ENCODE data around the gene FBXW5. TPM values are rescaled to one million over a fixed set of nuclear protein-coding genes. Genes with fewer than 3 reads are reported as not detected.
A peak's percentile ranks its signal among the peaks of the same experiment; 100 is the strongest.

The FBXW5 gene
- total RNA-seq, 1 experiment from 2014 or later: 72.6 TPM

DNA sequence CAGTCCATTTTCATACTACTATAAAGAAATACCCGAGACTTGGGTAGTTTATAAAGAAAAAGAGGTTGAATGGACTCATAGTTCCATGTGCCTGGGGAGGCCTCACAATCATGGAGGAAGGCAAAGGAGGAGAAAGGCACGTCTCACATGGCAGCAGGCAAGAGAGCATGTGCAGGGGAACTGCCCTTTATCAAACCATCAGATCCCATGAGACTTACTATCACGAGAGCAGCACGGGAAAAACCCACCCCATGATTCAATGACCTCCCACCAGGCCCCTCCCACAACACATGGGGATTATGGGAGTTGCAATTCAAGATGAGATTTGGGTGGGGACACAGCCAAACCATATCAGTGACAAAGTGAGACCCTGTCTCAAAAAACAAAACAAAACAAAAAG lies 38.3 kb downstream of the FBXW5 start:
- ATAC-seq (no peak), DNase-seq (ENCODE audit: low read depth, low spot score) (no peak)
- H3K9me3 ChIP-seq (ENCODE audit: control insufficient read depth, insufficient read depth, low read depth, low read length): no peaks in the 10 kb centered on the region
- peaks cover 21% of the 10 kb centered on the region for H3K4me1 ChIP-seq (ENCODE audit: control insufficient read depth, insufficient read depth, low read length)
- CTCF ChIA-PET: no interaction called here
- peak overlapping the region; percentile 51 for H3K27ac ChIP-seq (ENCODE audit: low read length)
- POLR2A ChIA-PET: no interaction called here
- in situ Hi-C loops (cut with HindIII; ENCODE audit: low pct_unique_long_range_greater_than_20kb, low sequenced_read_pairs) (no loop called here), intact Hi-C loops (cut with micrococcal nuclease; ENCODE audit: unreplicated experiment) (no loop called here)
- H3K27me3 ChIP-seq (ENCODE audit: control insufficient read depth, insufficient read depth, low read length): no peaks in the 10 kb centered on the region
- no peak overlapping the region for H3K4me3 ChIP-seq (ENCODE audit: low read depth in 2 of 2, low read length in 2 of 2)
- peaks cover 7% of the 10 kb centered on the region; the same call in 1 of the 2 replicates for H3K36me3 ChIP-seq (ENCODE audit: control insufficient read depth, insufficient read depth, low read length)
- TF ChIP-seq TCF7L2 (IDR thresholded peaks at IDR 0.05; ENCODE audit: low read depth, low read length): no peak
- TF ChIP-seq, protein P1, sequence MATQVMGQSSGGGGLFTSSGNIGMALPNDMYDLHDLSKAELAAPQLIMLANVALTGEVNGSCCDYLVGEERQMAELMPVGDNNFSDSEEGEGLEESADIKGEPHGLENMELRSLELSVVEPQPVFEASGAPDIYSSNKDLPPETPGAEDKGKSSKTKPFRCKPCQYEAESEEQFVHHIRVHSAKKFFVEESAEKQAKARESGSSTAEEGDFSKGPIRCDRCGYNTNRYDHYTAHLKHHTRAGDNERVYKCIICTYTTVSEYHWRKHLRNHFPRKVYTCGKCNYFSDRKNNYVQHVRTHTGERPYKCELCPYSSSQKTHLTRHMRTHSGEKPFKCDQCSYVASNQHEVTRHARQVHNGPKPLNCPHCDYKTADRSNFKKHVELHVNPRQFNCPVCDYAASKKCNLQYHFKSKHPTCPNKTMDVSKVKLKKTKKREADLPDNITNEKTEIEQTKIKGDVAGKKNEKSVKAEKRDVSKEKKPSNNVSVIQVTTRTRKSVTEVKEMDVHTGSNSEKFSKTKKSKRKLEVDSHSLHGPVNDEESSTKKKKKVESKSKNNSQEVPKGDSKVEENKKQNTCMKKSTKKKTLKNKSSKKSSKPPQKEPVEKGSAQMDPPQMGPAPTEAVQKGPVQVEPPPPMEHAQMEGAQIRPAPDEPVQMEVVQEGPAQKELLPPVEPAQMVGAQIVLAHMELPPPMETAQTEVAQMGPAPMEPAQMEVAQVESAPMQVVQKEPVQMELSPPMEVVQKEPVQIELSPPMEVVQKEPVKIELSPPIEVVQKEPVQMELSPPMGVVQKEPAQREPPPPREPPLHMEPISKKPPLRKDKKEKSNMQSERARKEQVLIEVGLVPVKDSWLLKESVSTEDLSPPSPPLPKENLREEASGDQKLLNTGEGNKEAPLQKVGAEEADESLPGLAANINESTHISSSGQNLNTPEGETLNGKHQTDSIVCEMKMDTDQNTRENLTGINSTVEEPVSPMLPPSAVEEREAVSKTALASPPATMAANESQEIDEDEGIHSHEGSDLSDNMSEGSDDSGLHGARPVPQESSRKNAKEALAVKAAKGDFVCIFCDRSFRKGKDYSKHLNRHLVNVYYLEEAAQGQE (IDR thresholded peaks at IDR 0.05; ENCODE audit: insufficient read depth in 1 of 2, low read depth in 2 of 2, low read length in 1 of 2): no peak
- TF ChIP-seq, protein P2, sequence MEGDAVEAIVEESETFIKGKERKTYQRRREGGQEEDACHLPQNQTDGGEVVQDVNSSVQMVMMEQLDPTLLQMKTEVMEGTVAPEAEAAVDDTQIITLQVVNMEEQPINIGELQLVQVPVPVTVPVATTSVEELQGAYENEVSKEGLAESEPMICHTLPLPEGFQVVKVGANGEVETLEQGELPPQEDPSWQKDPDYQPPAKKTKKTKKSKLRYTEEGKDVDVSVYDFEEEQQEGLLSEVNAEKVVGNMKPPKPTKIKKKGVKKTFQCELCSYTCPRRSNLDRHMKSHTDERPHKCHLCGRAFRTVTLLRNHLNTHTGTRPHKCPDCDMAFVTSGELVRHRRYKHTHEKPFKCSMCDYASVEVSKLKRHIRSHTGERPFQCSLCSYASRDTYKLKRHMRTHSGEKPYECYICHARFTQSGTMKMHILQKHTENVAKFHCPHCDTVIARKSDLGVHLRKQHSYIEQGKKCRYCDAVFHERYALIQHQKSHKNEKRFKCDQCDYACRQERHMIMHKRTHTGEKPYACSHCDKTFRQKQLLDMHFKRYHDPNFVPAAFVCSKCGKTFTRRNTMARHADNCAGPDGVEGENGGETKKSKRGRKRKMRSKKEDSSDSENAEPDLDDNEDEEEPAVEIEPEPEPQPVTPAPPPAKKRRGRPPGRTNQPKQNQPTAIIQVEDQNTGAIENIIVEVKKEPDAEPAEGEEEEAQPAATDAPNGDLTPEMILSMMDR (IDR thresholded peaks at IDR 0.05): no peak
- no peak for TF ChIP-seq SIN3A (IDR thresholded peaks at IDR 0.05; ENCODE audit: borderline replicate concordance, insufficient read depth, low read depth, low read length)
- TF ChIP-seq POLR2AphosphoS5 (IDR thresholded peaks at IDR 0.05; ENCODE audit: low read depth, low read length): no peak
- BruUV-seq (replicated peaks): no TSS peak

DNA sequence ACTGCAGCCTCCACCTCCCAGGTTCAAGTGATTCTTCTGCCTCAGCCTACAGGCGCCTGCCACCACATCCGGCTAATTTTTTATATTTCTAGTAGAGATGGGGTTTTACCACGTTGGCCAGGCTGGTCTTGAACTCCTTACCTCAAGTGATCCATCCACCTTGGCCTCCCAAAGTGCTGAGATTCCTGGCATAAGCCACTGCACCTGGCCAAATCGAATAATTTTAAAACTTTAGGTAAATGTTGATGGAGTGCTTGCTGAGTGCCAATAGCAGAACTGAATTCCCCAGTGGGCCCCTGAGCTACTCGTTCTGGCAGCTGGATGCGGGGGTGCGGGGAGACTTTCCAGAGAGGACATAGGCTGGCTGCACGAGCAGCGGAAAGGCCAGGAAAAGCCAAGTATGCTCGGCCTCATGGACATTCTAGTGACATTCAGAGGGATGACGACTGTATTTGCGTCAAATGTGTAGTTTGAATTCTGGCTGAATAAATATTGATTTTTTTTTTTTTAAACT lies 41.4 kb downstream of the FBXW5 start:
- no peak overlapping the region for H3K4me3 ChIP-seq (ENCODE audit: low read depth in 2 of 2, low read length in 2 of 2)
- no peak for ATAC-seq
- POLR2A ChIA-PET: no interaction called here
- no peak for TF ChIP-seq POLR2AphosphoS5 (IDR thresholded peaks at IDR 0.05; ENCODE audit: low read depth, low read length)
- TF ChIP-seq, protein P2 (IDR thresholded peaks at IDR 0.05): no peak
- no peak for TF ChIP-seq TCF7L2 (IDR thresholded peaks at IDR 0.05; ENCODE audit: low read depth, low read length)
- TF ChIP-seq, protein P1 (IDR thresholded peaks at IDR 0.05; ENCODE audit: insufficient read depth in 1 of 2, low read depth in 2 of 2, low read length in 1 of 2): no peak
- TF ChIP-seq SIN3A (IDR thresholded peaks at IDR 0.05; ENCODE audit: borderline replicate concordance, insufficient read depth, low read depth, low read length): no peak
- in situ Hi-C loops (cut with HindIII; ENCODE audit: low pct_unique_long_range_greater_than_20kb, low sequenced_read_pairs) (no loop called here), intact Hi-C loops (cut with micrococcal nuclease; ENCODE audit: unreplicated experiment) (no loop called here)
- H3K36me3 ChIP-seq (ENCODE audit: control insufficient read depth, insufficient read depth, low read length): peaks cover 8% of the 10 kb centered on the region; the same call in 1 of the 2 replicates
- TSS peak; percentile 51 for BruUV-seq (replicated peaks)
- H3K27ac ChIP-seq (ENCODE audit: low read length): peak overlapping the region; percentile 97
- DNase-seq (ENCODE audit: low read depth, low spot score): no peak
- peaks cover 47% of the 10 kb centered on the region for H3K4me1 ChIP-seq (ENCODE audit: control insufficient read depth, insufficient read depth, low read length)
- no peaks in the 10 kb centered on the region for H3K27me3 ChIP-seq (ENCODE audit: control insufficient read depth, insufficient read depth, low read length)
- CTCF ChIA-PET: no interaction called here
- no peaks in the 10 kb centered on the region for H3K9me3 ChIP-seq (ENCODE audit: control insufficient read depth, insufficient read depth, low read depth, low read length)
